BE2C (cell line): ENCODE data around the gene ZFYVE1.
"Not testable (repeated sequence)": the region's sequence is repeated elsewhere in the genome, so short reads cannot be mapped to it uniquely, and the experiment has no call there.

Experiments
- DNase-seq: peaks from one replicate; pipeline ENCODE4 v3.0.0-alpha.2; 2020
- H3K27me3 ChIP-seq: fragments of 250-450 bp; sonication (Bioruptor Pico); 2 replicates; pipeline ENCODE4 v1.5.1; 2020; ENCODE audit warnings: mild to moderate bottlenecking
- H3K36me3 ChIP-seq: fragments of 250-450 bp; sonication (Bioruptor Pico); 2 replicates; pipeline ENCODE4 v1.5.1; 2020; ENCODE audit warnings: mild to moderate bottlenecking
- H3K4me1 ChIP-seq: fragments of 250-450 bp; sonication (Bioruptor Pico); 2 replicates; pipeline ENCODE4 v1.5.1; 2020
- H3K4me3 ChIP-seq: 2 replicates; pipeline ENCODE4 v1.5.1; 2011; ENCODE audit warnings: low read depth, low read length
- H3K9me3 ChIP-seq: fragments of 250-450 bp; sonication (Bioruptor Pico); 2 replicates; pipeline ENCODE4 v1.5.1; 2020
- CTCF ChIP-seq: IDR thresholded peaks from 2 replicates; pipeline ENCODE4 v1.5.1; 2012; ENCODE audit warnings: mild to moderate bottlenecking, low read depth, low read length

ZFYVE1 gene

DNA sequence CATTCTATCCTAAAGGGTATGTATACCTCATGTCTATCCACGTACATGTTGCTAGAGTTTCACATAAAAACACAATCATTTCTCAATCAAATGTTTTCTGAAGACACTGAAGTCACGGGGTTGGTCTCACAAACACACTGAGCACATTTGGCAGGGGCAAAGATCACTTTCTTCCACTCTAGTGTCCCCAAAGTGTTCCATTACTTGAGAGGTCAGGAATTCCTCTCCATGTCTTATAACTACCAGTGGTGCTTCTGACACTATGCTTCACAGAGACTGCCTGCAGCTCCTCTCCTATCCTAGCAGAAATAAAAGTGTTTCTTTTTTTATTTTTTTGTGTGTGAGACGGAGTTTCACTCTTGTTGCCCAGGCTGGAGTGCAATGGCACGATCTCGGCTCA, 19.1 kb downstream of the ZFYVE1 start:
- Histone ChIP-seq H3K4me3 (no peak overlapping the region), H3K27me3 (no peaks in the 10 kb centered on the region), H3K4me1 (no peaks in the 10 kb centered on the region), H3K36me3 (no peaks in the 10 kb centered on the region; the same call in 1 of the 2 replicates), H3K9me3 (no peaks in the 10 kb centered on the region)
- DNase-seq, result no peak
- no peak for TF ChIP-seq CTCF

DNA sequence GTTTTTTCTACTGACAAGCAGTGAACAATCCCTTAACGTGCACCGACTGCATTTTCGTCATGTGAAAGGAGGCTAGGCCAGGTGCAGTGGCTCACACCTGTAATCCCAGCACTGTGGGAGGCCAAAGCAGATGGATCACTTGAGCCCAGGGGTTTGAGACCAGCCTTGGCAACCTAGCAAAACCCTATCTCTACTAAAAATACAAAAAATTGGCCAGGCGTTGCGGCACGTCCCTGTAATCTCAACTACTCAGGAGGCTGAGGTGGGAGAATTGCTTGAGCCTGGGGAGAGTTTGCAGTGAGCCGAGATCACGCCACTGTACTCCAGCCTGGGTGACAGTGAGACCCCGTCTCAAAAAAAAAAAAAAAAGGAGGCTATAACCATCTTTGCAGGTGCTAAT, 22.3 kb downstream of the ZFYVE1 start:
- H3K4me1 ChIP-seq, DNase-seq, H3K36me3 ChIP-seq, H3K9me3 ChIP-seq, H3K4me3 ChIP-seq, H3K27me3 ChIP-seq: not testable (repeated sequence)

GRCh38 chr14:73003681-73004080, 23.2 kb downstream of the ZFYVE1 start:
- Histone ChIP-seq H3K4me3 (no peak overlapping the region), H3K9me3 (no peaks in the 10 kb centered on the region), H3K4me1 (no peaks in the 10 kb centered on the region), H3K27me3 (no peaks in the 10 kb centered on the region), H3K36me3 (no peaks in the 10 kb centered on the region)
- TF ChIP-seq CTCF, result no peak
- no peak for DNase-seq

- TF ChIP-seq CTCF, result no peak
Observed at GRCh38 chr14:73000073-73000472, 26.8 kb downstream of the ZFYVE1 start.

GRCh38 chr14:72999316-72999715, 27.6 kb downstream of the ZFYVE1 start:
- Histone ChIP-seq H3K4me3 (no peak overlapping the region), H3K27me3 (no peaks in the 10 kb centered on the region), H3K36me3 (no peaks in the 10 kb centered on the region; the same call in 1 of the 2 replicates), H3K4me1 (no peaks in the 10 kb centered on the region), H3K9me3 (no peaks in the 10 kb centered on the region)
- no peak for DNase-seq
- TF ChIP-seq CTCF, result no peak

More at GRCh38 chr14:73000073-73000472, 26.8 kb downstream of the ZFYVE1 start:
- no peaks in the 10 kb centered on the region; the same call in 1 of the 2 replicates for H3K36me3 ChIP-seq
- H3K27me3 ChIP-seq, result no peaks in the 10 kb centered on the region
- no peaks in the 10 kb centered on the region for H3K4me1 ChIP-seq
- H3K4me3 ChIP-seq, result no peak overlapping the region
- no peak for DNase-seq
- H3K9me3 ChIP-seq, result no peaks in the 10 kb centered on the region

- Histone ChIP-seq H3K9me3 (no peaks in the 10 kb centered on the region), H3K27me3 (no peaks in the 10 kb centered on the region), H3K4me1 (no peaks in the 10 kb centered on the region), H3K4me3 (no peak overlapping the region), H3K36me3 (no peaks in the 10 kb centered on the region; the same call in 1 of the 2 replicates)
- DNase-seq, result no peak
- TF ChIP-seq CTCF, result no peak
Observed at GRCh38 chr14:72998252-72998903, 28.5 kb downstream of the ZFYVE1 start.
